H9 (cell line): ENCODE data around the gene GPR15LG. TPM values are rescaled to one million over a fixed set of nuclear protein-coding genes. Genes with fewer than 3 reads are reported as not detected.
"Not testable (repeated sequence)": the region's sequence is repeated elsewhere in the genome, so short reads cannot be mapped to it uniquely, and the experiment has no call there.

ENCODE experiments used
- DNase-seq: peaks from one replicate; pipeline ENCODE4 v3.0.0-alpha.2; 2017
- H2AFZ ChIP-seq: one replicate; pipeline ENCODE4 v1.6.1; 2013; ENCODE audit warnings: mild to moderate bottlenecking, low read length, control low read depth, moderate library complexity
- H2AK5ac ChIP-seq: 2 replicates; pipeline ENCODE4 v1.6.1; 2013; ENCODE audit warnings: low read length, control low read depth, mixed read lengths; ENCODE audit not compliant: insufficient read length
- H2BK120ac ChIP-seq: one replicate; pipeline ENCODE4 v1.6.1; 2013; ENCODE audit warnings: low read depth, mild to moderate bottlenecking, low read length, control low read depth, inconsistent platforms; ENCODE audit not compliant: poor library complexity, severe bottlenecking
- H2BK12ac ChIP-seq: 2 replicates; pipeline ENCODE4 v1.6.1; 2013; ENCODE audit warnings: low read length, control low read depth, mixed read lengths, low read depth; ENCODE audit not compliant: insufficient read length
- H2BK15ac ChIP-seq: 2 replicates; pipeline ENCODE4 v1.6.1; 2013; ENCODE audit warnings: low read depth, low read length, control low read depth
- H2BK20ac ChIP-seq: one replicate; pipeline ENCODE4 v1.6.1; 2013; ENCODE audit warnings: low read depth, mild to moderate bottlenecking, low read length, control low read depth, inconsistent platforms; ENCODE audit not compliant: poor library complexity, severe bottlenecking
- H2BK5ac ChIP-seq: 2 replicates; pipeline ENCODE4 v1.6.1; 2013; ENCODE audit warnings: low read length, control low read depth, mixed read lengths; ENCODE audit not compliant: insufficient read length
- H3K14ac ChIP-seq: 2 replicates; pipeline ENCODE4 v1.6.1; 2013; ENCODE audit warnings: low read length, control low read depth; ENCODE audit not compliant: insufficient read depth
- H3K18ac ChIP-seq: 2 replicates; pipeline ENCODE4 v1.6.1; 2013; ENCODE audit warnings: low read depth, mild to moderate bottlenecking, mixed read lengths, low read length, control low read depth; ENCODE audit not compliant: insufficient read length
- H3K23ac ChIP-seq: 2 replicates; pipeline ENCODE4 v1.6.1; 2013; ENCODE audit warnings: low read length, control low read depth, mixed read lengths, low read depth; ENCODE audit not compliant: insufficient read length
- H3K23me2 ChIP-seq: 2 replicates; pipeline ENCODE4 v1.6.1; 2013; ENCODE audit warnings: low read depth, mild to moderate bottlenecking, mixed read lengths, low read length, control low read depth; ENCODE audit not compliant: insufficient read length, poor library complexity, severe bottlenecking
- H3K27ac ChIP-seq: 2 replicates; pipeline ENCODE4 v1.5.1; 2013; ENCODE audit warnings: low read length, control low read depth, mixed read lengths, low read depth; ENCODE audit not compliant: insufficient read length
- H3K27me3 ChIP-seq: 2 replicates; pipeline ENCODE4 v1.6.1; 2013; ENCODE audit warnings: low read length, control low read depth, inconsistent platforms; ENCODE audit not compliant: insufficient read depth
- H3K4ac ChIP-seq: 2 replicates; pipeline ENCODE4 v1.6.1; 2013; ENCODE audit warnings: low read depth, mild to moderate bottlenecking, control low read depth, inconsistent platforms, low read length, moderate library complexity
- H3K4me1 ChIP-seq: 2 replicates; pipeline ENCODE4 v1.6.1; 2013; ENCODE audit warnings: low read length, control low read depth, inconsistent platforms; ENCODE audit not compliant: insufficient read depth
- H3K4me2 ChIP-seq: 2 replicates; pipeline ENCODE4 v1.6.1; 2013; ENCODE audit warnings: low read length, control low read depth, mixed read lengths; ENCODE audit not compliant: insufficient read length, insufficient read depth
- H3K56ac ChIP-seq: 2 replicates; pipeline ENCODE4 v1.6.1; 2013; ENCODE audit warnings: low read depth, mild to moderate bottlenecking, mixed read lengths, low read length, control low read depth; ENCODE audit not compliant: insufficient read length
- H3K79me1 ChIP-seq: 2 replicates; pipeline ENCODE4 v1.6.1; 2013; ENCODE audit warnings: low read depth, mild to moderate bottlenecking, moderate library complexity, low read length, control low read depth, inconsistent platforms; ENCODE audit not compliant: insufficient read depth, poor library complexity, severe bottlenecking
- H3K79me2 ChIP-seq: 2 replicates; pipeline ENCODE4 v1.6.1; 2013; ENCODE audit warnings: low read length, control low read depth, inconsistent platforms; ENCODE audit not compliant: insufficient read depth
- H3K9ac ChIP-seq: 2 replicates; pipeline ENCODE4 v1.6.1; 2013; ENCODE audit warnings: low read length, control low read depth, mixed read lengths; ENCODE audit not compliant: insufficient read length; ENCODE audit errors: extremely low read depth
- H3K9me3 ChIP-seq: one replicate; pipeline ENCODE4 v1.6.1; 2013; ENCODE audit warnings: low read depth, low read length, inconsistent platforms; ENCODE audit not compliant: control insufficient read depth
- H3T11ph ChIP-seq: one replicate; pipeline ENCODE4 v1.6.1; 2013; ENCODE audit warnings: mild to moderate bottlenecking, low read length, control low read depth, inconsistent platforms
- H4K20me1 ChIP-seq: one replicate; pipeline ENCODE4 v1.6.1; 2013; ENCODE audit not compliant: control insufficient read depth, insufficient read length, insufficient read depth
- H4K5ac ChIP-seq: 2 replicates; pipeline ENCODE4 v1.6.1; 2013; ENCODE audit warnings: low read depth, mild to moderate bottlenecking, mixed read lengths, low read length, control low read depth; ENCODE audit not compliant: insufficient read length
- H4K8ac ChIP-seq: replicated peaks from 2 replicates; pipeline ENCODE4 v1.6.1; 2013; ENCODE audit warnings: low read length, control low read depth, mixed read lengths, low read depth; ENCODE audit not compliant: insufficient read length
- H4K91ac ChIP-seq: 2 replicates; pipeline ENCODE4 v1.6.1; 2013; ENCODE audit warnings: low read depth, mild to moderate bottlenecking, moderate library complexity, mixed read lengths, low read length, control low read depth; ENCODE audit not compliant: insufficient read length
- H3K27ac Mint-ChIP-seq, 3 experiments: 2 replicates in 2 of 3; 3 replicates in 1 of 3; pipeline ENCODE4 v1.8.0; 2020 to 2021; ENCODE audit warnings: mixed read lengths in 3 of 3, mild to moderate bottlenecking in 1 of 3, moderate library complexity in 1 of 3
- H3K27me3 Mint-ChIP-seq: 2 replicates; pipeline ENCODE4 v1.8.0; 2021; ENCODE audit warnings: low read depth, mild to moderate bottlenecking, moderate library complexity, mixed read lengths
- H3K36me3 Mint-ChIP-seq, 3 experiments: 2 replicates in 2 of 3; 3 replicates in 1 of 3; pipeline ENCODE4 v1.8.0; 2020 to 2021; ENCODE audit warnings: low read depth in 3 of 3, mixed read lengths in 3 of 3; ENCODE audit not compliant: insufficient read depth in 1 of 3
- H3K4me1 Mint-ChIP-seq, 2 experiments: 2 replicates each; pipeline ENCODE4 v1.8.0; 2020; ENCODE audit warnings: mixed read lengths in 2 of 2
- H3K4me3 Mint-ChIP-seq, 2 experiments: 2 replicates in 1 of 2; 3 replicates in 1 of 2; pipeline ENCODE4 v1.8.0; 2020 to 2021; ENCODE audit warnings: mild to moderate bottlenecking in 2 of 2, mixed read lengths in 2 of 2, moderate library complexity in 1 of 2
- H3K9me3 Mint-ChIP-seq, 2 experiments: 2 replicates in 1 of 2; 3 replicates in 1 of 2; pipeline ENCODE4 v1.8.0; 2020; ENCODE audit warnings: mild to moderate bottlenecking in 2 of 2, mixed read lengths in 2 of 2, moderate library complexity in 1 of 2
- WGBS: extraction: QIAGEN DNeasy Blood & Tissue Kit; methylation state at CpG from one replicate; pipeline ENCODE4 v1.1.7; 2013; ENCODE audit warnings: missing lambda C conversion rate, low lambda C conversion rate, mixed read lengths; ENCODE audit not compliant: insufficient read length; ENCODE audit errors: extremely low coverage; 5-methylcytosine and 5-hydroxymethylcytosine counted together
- total RNA-seq: library from RNA; stranded (reverse); gene quantifications from 2 replicates; pipeline ENCODE4 v1.2.1, GENCODE V29; 2021

GPR15LG gene
- total RNA-seq, 1 experiment from 2014 or later: not detected

DNA sequence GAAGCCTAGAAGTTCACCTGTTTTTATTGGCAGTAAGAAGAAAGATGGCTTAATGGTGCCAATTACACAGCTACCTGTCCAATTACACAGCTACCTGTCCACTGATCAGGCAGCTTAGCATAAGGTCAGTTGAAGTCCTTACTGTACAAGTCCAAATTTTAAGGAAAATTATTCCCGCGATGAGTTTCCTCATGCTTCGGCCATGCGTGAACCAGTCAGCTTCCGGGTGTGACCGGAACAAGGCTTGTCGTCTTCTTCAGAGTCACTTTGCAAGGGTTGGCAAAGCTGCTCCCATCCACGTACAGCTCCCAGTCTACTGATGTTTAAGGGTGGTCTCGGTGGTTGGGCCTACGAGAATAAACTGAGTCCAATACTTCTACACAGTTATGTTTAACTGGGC lies 5.2 kb upstream of the GPR15LG start:
- H2BK12ac ChIP-seq, H4K8ac ChIP-seq, H4K5ac ChIP-seq, H3K79me2 ChIP-seq, H3K36me3 Mint-ChIP-seq, H3K79me1 ChIP-seq, H3K9me3 Mint-ChIP-seq, H3K9ac ChIP-seq, H3K4ac ChIP-seq, H3K23ac ChIP-seq, H3K4me3 Mint-ChIP-seq, DNase-seq, H3K23me2 ChIP-seq, H4K20me1 ChIP-seq, H2BK5ac ChIP-seq, H3K56ac ChIP-seq, H3K27ac Mint-ChIP-seq, H2BK120ac ChIP-seq, H3K27ac ChIP-seq, H3K14ac ChIP-seq, H3K18ac ChIP-seq, H3T11ph ChIP-seq, H2AK5ac ChIP-seq, H3K27me3 ChIP-seq, H4K91ac ChIP-seq, H3K9me3 ChIP-seq, H2BK15ac ChIP-seq, H3K4me2 ChIP-seq, H2AFZ ChIP-seq, H2BK20ac ChIP-seq, H3K27me3 Mint-ChIP-seq: not testable (repeated sequence)
- no CpG with 5 or more reads among the region's 10 CpGs for WGBS
- peaks cover 11% of the 10 kb centered on the region for H3K4me1 ChIP-seq
- H3K4me1 Mint-ChIP-seq: peaks cover 29 to 32% of the 10 kb centered on the region in 2 experiments

DNA sequence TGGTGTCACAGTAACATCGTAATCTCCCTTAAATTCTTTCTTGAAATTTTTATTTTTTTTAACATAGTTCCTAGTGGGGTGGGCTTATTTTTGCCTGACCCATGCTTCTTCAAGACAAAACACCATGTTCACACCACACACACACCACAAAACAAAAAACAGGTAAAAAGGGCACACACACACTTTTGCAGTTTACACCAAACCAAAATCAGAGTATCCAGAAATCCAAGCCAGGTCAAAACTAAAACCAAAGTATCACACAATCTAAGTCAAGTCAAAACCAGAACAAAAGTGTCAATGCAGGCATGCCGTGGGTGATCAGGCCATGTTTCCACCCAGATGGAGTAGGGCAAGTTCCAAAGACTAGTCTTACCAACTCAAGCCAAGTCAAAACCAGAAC lies 2.4 kb upstream of the GPR15LG start:
- not testable (repeated sequence) for H3K9ac ChIP-seq, H2BK20ac ChIP-seq, H2BK12ac ChIP-seq, H3K9me3 Mint-ChIP-seq, H3K27ac Mint-ChIP-seq, H3K18ac ChIP-seq, H3K4me1 ChIP-seq, H3K4me1 Mint-ChIP-seq, H3K27ac ChIP-seq, H3K79me1 ChIP-seq, H4K8ac ChIP-seq, H2BK5ac ChIP-seq, H3K27me3 Mint-ChIP-seq, H2BK15ac ChIP-seq, DNase-seq, H3K36me3 Mint-ChIP-seq, H3K79me2 ChIP-seq, H2BK120ac ChIP-seq, H4K5ac ChIP-seq, H3T11ph ChIP-seq, H3K56ac ChIP-seq, H3K14ac ChIP-seq, H3K4ac ChIP-seq, H3K23me2 ChIP-seq, H3K23ac ChIP-seq, H2AK5ac ChIP-seq, H3K4me2 ChIP-seq, H4K20me1 ChIP-seq, H4K91ac ChIP-seq, H2AFZ ChIP-seq, H3K4me3 Mint-ChIP-seq, H3K27me3 ChIP-seq, H3K9me3 ChIP-seq
- WGBS: no CpG with 5 or more reads among the region's 2 CpGs
